Keratinocyte (primary cell): ENCODE data around the gene FGF12.

Experiments
- EZH2 ChIP-seq: IDR thresholded peaks from one replicate; pipeline ENCODE4 v1.6.1; 2012; ENCODE audit warnings: inconsistent platforms, mild to moderate bottlenecking, low read length, moderate library complexity
- TF ChIP-seq, protein P1 (sequence below), 3 experiments: IDR thresholded peaks in 1 of 3; conservative IDR thresholded peaks in 1 of 3; optimal IDR thresholded peaks in 1 of 3; 2 replicates in 2 of 3; 3 replicates in 1 of 3; pipeline versions ENCODE3 to v1.5.1; 2011; ENCODE audit warnings: low read length in 3 of 3, mild to moderate bottlenecking in 3 of 3, moderate library complexity in 2 of 3, control low read depth in 1 of 3, inconsistent platforms in 1 of 3; ENCODE audit not compliant: insufficient read depth in 2 of 3; ENCODE audit errors: extremely low read depth in 1 of 3

DNA sequence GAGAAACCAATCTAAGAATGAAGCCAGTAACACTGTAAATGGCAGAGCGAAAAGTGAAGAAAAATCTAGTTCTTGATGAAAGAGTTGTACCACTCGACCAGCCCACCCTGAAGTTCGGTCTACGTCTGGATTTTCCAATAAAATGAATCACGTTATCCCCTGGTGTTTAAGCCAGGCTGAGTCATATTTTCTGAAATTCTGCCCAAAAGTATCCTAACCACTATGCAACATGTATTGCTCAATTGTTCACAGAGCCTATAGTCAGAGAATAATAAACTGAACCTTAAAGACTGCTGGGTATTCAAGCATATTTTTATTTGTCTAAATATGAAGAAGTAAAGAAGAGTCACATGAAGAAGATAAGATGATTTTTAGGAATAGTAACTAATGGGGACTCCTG, 245.7 kb downstream of the FGF12 start:
- TF ChIP-seq, protein P1, sequence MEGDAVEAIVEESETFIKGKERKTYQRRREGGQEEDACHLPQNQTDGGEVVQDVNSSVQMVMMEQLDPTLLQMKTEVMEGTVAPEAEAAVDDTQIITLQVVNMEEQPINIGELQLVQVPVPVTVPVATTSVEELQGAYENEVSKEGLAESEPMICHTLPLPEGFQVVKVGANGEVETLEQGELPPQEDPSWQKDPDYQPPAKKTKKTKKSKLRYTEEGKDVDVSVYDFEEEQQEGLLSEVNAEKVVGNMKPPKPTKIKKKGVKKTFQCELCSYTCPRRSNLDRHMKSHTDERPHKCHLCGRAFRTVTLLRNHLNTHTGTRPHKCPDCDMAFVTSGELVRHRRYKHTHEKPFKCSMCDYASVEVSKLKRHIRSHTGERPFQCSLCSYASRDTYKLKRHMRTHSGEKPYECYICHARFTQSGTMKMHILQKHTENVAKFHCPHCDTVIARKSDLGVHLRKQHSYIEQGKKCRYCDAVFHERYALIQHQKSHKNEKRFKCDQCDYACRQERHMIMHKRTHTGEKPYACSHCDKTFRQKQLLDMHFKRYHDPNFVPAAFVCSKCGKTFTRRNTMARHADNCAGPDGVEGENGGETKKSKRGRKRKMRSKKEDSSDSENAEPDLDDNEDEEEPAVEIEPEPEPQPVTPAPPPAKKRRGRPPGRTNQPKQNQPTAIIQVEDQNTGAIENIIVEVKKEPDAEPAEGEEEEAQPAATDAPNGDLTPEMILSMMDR (optimal IDR thresholded peaks at IDR 0.05 in 1 of 3, IDR thresholded peaks at IDR 0.05 in 1 of 3, conservative IDR thresholded peaks at IDR 0.05 in 1 of 3; ENCODE audit: extremely low read depth in 1 of 3, insufficient read depth in 2 of 3, low read length in 3 of 3): no peak
- TF ChIP-seq EZH2: no peak
